ENCODE results near the gene TTC1.
"Not testable (repeated sequence)": the region's sequence is repeated elsewhere in the genome, so short reads cannot be mapped to it uniquely, and the experiment has no call there.

TTC1 gene

DNA sequence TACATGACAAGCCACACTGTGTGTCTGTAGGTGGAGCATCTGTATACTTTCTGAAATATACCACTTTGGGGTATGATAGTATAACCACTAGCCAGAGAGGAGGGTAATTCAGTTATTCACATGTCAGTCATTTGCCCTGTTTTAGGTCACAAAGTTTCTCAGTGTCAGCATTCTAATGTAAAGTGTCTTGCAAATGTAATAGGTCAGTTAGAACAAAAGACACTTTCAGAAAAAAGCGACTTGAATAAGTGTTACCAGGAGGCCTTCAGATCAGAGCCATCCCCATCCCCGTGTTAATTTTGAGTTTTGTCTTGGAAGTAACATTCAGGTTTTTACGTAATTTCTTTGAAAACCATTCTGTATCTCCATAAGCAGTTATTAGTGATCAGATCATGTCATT is 33.7 kb downstream of the TTC1 start:
- no peak for DNase-seq (ENCODE audit: low read depth)

DNA sequence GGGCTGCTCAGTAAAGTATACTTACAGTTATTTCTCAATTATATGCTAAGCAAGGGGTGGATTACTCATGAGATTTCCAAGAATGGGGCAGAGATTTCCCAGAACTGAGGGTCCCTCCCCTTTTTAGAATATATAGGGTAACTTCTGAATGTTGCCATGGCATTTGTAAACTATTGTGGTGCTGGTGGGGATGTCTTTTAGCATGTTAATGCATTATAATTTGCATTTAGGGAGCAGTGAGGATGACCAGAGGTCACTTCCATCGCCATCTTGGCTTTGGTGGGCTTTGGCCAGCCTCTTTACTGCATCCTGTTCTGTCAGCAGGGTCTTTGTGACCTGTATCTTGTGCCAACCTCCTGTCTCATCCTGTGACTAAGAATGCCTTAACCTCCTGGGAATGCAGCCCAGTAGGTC is 35.5 kb downstream of the TTC1 start:
- no peak for DNase-seq (ENCODE audit: low read depth)

- DNase-seq (ENCODE audit: low read depth): no peak
Observed at GRCh38 chr5:160044967-160045366, 36.0 kb downstream of the TTC1 start.

- no peak for DNase-seq (ENCODE audit: low read depth)
Observed at GRCh38 chr5:160047423-160047822, 38.5 kb downstream of the TTC1 start.

DNA sequence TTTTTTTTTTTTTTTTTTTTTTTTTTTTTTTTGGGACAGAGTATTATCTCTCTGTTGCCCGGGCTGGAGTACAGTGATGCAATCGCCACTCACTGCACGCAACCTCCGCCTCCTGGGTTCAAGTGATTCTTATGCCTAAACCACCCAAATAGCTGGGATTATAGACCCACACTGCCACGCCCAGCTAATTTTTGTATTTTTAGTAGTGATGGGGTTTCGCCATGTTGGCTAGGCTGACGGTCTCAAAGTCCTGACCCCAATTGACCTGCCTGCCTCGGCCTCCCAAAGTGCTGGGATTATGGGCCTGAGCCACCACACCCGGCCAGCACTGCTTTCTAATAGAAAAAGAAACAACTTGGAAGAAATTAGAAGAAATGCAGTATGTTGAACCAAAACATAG is 39.2 kb downstream of the TTC1 start:
- DNase-seq (ENCODE audit: low read depth): no peak

GRCh38 chr5:160049099-160049498 is 40.2 kb downstream of the TTC1 start:
- DNase-seq (ENCODE audit: low read depth): no peak

- no peak for DNase-seq (ENCODE audit: low read depth)
Observed at GRCh38 chr5:160054047-160054446, 45.1 kb downstream of the TTC1 start.

DNA sequence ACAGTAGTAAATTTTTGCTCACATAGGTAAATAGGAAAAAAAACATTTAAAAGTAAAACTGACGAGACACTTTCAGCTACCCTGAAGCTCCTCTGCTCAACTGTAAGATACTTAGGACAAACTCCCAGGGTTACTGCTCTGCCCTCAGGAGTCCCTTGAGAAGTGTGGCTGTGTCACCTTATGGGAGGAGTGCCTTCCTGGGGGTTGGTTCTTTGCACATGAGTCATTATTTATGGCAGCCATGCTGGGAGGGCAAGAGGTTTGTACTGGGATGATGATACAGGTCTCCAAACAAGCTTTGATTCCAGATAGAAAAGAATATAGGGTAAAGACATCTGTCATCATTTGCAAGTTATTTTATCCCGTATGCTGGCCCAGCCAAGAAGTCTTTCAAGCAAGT is 45.9 kb downstream of the TTC1 start:
- peak; percentile 5 for DNase-seq (ENCODE audit: low read depth)

- DNase-seq (ENCODE audit: low read depth): no peak
Observed at GRCh38 chr5:160057256-160057655, 48.3 kb downstream of the TTC1 start.

DNA sequence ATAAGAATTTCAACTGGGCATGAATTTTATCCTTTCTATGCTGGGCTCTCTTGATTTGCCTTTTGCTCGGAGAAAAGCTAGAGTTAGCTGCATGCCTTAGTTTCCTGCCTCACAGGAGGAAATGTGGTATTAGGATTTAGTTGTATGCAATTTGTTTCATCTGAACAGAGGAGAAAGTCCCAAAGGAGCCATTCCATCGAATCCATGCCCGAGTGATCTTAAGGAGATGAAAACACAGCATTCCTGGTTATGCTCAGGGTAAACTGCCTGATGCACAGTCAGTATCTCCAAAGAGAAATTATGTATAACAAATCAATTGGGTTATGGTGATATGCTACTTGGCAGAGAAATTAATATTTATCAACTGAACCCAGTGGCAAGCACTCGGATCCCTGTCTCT is 51.1 kb downstream of the TTC1 start:
- no peak for DNase-seq (ENCODE audit: low read depth)

GRCh38 chr5:160061770-160062169 is 52.8 kb downstream of the TTC1 start:
- DNase-seq (ENCODE audit: low read depth): no peak

DNA sequence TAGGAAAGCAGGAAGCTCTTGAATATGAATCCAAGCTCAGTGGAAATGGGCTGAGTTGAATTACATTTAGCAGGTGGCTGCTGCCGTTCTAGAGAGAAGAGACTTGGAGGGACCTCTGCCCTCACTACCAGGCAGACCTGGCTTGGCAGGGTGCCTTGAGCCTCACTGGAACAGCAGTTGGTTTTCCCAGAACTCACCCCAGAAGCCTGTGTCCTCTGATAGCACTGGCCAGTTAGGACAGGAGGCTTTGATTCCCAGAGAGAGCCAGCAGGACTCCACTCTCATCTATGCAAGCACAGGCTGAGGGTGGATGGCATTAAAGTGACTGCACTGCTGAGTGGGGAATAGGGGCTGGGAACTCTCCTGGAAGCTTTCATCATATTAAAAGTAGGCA is 55.5 kb downstream of the TTC1 start:
- no peak for DNase-seq (ENCODE audit: low read depth)

DNA sequence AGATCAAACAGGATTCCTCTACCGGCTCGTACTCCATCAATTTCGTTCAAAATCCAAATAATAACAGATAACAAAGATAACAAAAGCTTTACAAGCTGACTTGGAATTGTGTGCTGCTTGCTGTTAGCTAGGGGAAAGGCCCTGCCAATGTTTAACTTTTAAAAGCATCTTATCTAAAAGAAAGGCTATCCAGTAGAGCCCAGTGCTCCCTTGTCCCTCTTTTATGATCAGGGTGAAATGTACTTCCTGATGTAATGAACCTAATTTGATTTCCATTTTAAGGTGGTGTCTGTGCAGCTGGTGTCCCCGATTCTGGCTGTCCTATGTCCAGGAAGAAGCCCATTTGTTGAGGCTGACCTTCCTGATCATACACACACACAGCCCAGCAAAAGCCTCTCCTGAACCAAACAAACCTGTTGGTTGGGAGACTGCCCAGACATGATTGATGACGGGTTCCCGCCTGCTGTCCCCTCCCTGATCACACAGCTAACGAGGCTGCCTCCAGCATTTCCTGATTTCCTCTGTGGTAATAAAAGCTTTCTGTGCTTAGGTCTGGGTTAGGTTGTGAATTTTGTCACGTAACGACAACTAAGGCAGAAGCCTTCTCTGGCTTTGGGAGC is 56.2 kb downstream of the TTC1 start:
- no peak for DNase-seq (ENCODE audit: low read depth)

DNA sequence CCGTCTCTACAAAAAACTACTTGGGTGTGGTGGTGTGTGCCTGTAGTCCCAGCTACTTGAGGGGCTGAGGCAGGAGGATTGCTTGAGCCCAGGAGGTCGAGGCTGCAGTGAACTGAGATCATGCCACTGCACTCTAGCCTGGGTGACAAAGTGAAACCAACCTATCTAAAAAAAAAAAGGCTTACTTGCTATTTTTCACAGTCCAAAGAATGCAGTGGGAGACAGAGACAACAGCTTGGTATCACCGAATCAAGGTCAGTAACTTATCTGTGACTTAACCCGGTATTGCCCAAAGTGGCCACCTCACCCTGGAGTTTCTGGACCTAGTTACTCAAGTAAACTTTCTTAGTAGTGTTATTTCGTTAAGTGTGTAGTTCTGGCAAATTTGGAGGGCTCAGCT is 60.2 kb downstream of the TTC1 start:
- not testable (repeated sequence) for DNase-seq (ENCODE audit: low read depth)

GRCh38 chr5:160071516-160071915 is 62.6 kb downstream of the TTC1 start:
- no peak for DNase-seq (ENCODE audit: low read depth)

DNA sequence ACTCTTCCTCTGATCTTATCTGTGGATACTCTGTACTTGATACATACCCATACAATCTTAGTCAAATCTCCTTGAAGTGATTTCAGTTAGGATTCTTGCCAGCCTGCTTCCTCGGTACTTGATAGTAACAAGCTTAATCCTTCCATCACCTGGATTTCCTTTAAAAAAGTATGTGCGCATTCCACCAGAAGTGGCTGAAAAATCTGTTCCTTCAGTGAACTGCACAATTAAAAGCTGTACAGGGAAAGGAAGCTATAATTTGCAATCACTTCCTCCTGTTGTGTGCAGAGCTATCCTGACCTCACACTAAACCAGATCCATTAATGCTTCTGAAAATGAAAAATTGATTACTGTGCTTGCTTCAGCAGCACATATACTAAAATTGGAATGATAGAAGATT is 63.0 kb downstream of the TTC1 start:
- no peak for DNase-seq (ENCODE audit: low read depth)

- no peak for DNase-seq (ENCODE audit: low read depth)
Observed at GRCh38 chr5:160075073-160075472, 66.1 kb downstream of the TTC1 start.

GRCh38 chr5:160076997-160077396 is 68.1 kb downstream of the TTC1 start:
- no peak for DNase-seq (ENCODE audit: low read depth)

DNA sequence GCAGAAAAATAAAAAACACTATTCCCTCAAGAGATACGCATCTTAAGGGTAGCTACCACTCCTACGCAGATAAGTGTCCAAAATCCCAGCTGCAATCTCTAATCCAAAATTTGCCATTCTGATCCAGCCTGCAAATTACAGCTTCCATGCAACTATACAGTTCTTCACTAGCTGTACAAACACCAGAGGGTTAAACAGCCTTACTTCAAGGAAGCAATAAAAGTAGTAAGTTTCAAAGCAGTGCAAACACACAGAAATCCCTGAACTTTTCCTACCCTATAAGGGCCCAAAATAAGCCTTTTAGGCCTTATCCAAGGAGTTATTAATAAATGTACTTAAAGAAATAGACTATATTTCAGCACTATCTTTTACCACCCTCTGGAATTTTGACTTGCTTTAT is 70.8 kb downstream of the TTC1 start:
- DNase-seq (ENCODE audit: low read depth): no peak

- no peak for DNase-seq (ENCODE audit: low read depth)
Observed at GRCh38 chr5:160081495-160081894, 72.6 kb downstream of the TTC1 start.

GRCh38 chr5:160082614-160083500 is 73.9 kb downstream of the TTC1 start:
- DNase-seq (ENCODE audit: low read depth): peak; percentile 80

DNA sequence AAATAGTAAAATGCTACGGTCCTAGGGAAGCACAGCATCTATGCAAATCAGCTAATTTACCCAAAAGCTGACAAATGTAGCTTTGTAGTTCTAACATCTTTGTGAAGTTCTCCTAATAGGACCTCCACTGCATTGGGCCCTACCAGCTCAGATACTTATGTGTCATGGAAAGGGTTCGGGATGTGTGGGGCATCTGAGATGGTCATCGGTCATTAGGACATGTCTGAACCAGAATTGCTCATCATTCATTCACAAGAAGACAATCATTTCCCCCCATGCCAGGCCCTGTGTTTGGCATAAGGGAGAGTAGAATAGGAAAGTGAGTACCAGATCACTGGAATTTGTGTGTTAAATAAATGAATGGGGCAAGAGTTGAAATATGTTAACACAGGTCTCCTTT is 74.6 kb downstream of the TTC1 start:
- DNase-seq (ENCODE audit: low read depth): no peak

- no peak for DNase-seq (ENCODE audit: low read depth)
Observed at GRCh38 chr5:160084144-160084543, 75.2 kb downstream of the TTC1 start.

DNA sequence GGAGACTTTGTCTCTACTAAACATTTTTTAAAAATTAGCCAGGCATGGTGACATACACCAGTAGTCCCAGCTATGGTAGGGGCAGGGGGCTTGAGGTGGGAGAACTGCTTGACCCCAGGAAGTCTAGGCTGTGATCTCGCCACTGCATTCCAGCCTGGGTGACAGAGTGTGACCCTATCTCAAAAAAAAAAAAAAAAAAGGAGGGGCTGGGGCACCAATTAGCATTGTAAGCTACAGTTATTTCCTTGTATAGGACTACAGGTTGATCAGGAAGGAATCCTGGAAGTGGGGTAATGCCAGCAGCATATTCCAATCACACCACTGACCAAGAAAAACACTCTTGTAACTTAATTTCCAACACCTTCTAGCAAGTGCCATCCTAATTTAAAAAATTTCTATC is 78.3 kb downstream of the TTC1 start:
- DNase-seq (ENCODE audit: low read depth): no peak

All from GM04504 (cell line).